Measurements from ENCODE around the gene SCAF1. TPM values are rescaled to one million over a fixed set of nuclear protein-coding genes. Genes with fewer than 3 reads are reported as not detected.

SCAF1 gene, protein sequence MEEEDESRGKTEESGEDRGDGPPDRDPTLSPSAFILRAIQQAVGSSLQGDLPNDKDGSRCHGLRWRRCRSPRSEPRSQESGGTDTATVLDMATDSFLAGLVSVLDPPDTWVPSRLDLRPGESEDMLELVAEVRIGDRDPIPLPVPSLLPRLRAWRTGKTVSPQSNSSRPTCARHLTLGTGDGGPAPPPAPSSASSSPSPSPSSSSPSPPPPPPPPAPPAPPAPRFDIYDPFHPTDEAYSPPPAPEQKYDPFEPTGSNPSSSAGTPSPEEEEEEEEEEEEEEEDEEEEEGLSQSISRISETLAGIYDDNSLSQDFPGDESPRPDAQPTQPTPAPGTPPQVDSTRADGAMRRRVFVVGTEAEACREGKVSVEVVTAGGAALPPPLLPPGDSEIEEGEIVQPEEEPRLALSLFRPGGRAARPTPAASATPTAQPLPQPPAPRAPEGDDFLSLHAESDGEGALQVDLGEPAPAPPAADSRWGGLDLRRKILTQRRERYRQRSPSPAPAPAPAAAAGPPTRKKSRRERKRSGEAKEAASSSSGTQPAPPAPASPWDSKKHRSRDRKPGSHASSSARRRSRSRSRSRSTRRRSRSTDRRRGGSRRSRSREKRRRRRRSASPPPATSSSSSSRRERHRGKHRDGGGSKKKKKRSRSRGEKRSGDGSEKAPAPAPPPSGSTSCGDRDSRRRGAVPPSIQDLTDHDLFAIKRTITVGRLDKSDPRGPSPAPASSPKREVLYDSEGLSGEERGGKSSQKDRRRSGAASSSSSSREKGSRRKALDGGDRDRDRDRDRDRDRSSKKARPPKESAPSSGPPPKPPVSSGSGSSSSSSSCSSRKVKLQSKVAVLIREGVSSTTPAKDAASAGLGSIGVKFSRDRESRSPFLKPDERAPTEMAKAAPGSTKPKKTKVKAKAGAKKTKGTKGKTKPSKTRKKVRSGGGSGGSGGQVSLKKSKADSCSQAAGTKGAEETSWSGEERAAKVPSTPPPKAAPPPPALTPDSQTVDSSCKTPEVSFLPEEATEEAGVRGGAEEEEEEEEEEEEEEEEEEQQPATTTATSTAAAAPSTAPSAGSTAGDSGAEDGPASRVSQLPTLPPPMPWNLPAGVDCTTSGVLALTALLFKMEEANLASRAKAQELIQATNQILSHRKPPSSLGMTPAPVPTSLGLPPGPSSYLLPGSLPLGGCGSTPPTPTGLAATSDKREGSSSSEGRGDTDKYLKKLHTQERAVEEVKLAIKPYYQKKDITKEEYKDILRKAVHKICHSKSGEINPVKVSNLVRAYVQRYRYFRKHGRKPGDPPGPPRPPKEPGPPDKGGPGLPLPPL
- total RNA-seq (ENCODE audit: low replicate concordance): 5.1 and 9.2 TPM in 2 replicates

DNA sequence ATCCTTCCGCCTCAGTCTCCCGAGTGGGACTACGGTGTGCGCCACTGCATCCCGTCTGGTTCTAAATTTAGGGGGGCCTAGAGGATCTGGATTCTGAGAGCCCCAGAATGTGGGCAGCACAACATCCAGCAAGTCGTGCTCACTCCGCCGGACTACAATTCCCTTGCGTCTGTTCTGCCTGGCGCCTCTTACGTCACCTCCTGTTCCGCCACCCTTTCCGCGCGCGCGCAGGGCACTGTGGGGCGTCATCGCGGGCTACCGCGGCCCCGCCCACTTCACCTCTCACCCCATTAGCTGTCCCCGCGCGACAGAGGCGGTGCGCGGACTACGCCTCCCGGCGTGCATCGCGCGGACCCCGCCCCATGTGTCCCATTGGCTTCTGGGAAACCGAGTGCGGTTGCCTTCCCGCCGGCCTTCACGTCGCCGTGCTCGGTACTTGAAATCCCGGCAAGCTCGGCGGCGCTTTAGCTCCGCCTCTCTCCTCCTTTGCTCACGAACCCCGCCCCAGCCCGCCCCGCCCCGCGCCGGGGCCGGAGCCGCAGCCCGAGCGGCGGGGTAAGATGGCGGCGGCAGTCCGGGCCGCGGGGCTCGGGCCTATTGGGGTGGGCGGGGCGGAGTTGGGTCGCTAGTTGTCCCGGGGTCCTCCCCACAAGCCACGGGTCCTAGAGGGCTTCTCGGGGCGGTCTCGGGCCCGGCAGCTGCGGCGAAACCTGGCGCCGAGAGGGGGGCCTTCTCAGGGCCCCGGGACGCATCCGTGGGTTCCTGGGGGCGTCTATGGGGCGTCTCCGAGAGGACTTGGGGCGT lies at the start of gene SCAF1:
Gene SCAF1 (plus strand): TSS at position 522 of the 804 bp plus-strand sequence. CDS start 2,818 bp downstream, outside the sequence.

GRCh38 chr19:49640113-49640898 lies 1.7 kb upstream of the SCAF1 start, which contains the start of gene RRAS:
RRAS (minus strand) TSS chr19:49640143; CDS start chr19:49640098, 45 bp downstream.

GRCh38 chr19:49665351-49666119 lies 23.5 kb downstream of the SCAF1 start, which contains the start of the genes BCL2L12 and IRF3:
BCL2L12 (plus strand) TSS chr19:49665933; CDS start chr19:49666693, 760 bp downstream.
IRF3 (minus strand) TSS chr19:49665857; CDS start chr19:49664838, 1,019 bp downstream.

DNA sequence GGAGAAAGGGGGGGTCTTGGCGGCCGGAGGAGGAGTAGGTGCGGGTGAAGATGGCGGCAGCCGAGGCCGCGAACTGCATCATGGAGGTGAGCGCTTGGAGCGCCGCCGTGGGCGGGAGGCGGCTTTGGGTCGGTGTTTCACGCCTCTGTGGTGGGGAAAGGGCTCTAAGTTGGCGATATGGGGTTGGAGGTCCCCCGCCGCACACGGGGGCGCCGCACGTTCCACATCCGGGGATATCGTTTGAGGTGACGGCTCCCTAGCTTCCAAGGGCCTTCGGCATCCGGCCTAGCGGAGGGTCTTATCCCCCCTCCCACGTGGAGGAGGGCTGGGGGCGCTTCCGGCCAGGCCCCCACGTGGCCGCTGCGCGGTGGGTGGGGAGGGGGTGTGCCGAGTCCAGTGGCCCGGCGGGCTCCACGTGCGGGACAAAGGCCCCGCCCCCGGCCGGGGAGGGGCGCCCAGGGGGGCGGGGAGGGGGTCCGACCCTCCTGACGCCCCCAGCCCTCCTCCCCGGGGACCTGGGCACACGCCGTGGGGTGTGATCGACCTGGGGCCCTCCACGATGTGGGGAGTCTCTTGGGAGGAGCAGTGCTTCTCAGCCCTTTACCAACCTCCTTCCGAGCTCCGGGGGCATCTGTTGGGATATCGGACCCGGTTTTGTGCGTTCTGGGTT lies 35.4 kb downstream of the SCAF1 start, which contains the start of gene PRMT1:
Gene PRMT1 (plus strand): TSS at position 41 of the 670 bp plus-strand sequence. CDS start 10 bp downstream, at position 51.

GRCh38 chr19:49689133-49690078 lies 47.4 kb downstream of the SCAF1 start, which contains the start of gene ADM5:
ADM5 (plus strand) TSS chr19:49689594; CDS start chr19:49689838, 244 bp downstream.

DNA sequence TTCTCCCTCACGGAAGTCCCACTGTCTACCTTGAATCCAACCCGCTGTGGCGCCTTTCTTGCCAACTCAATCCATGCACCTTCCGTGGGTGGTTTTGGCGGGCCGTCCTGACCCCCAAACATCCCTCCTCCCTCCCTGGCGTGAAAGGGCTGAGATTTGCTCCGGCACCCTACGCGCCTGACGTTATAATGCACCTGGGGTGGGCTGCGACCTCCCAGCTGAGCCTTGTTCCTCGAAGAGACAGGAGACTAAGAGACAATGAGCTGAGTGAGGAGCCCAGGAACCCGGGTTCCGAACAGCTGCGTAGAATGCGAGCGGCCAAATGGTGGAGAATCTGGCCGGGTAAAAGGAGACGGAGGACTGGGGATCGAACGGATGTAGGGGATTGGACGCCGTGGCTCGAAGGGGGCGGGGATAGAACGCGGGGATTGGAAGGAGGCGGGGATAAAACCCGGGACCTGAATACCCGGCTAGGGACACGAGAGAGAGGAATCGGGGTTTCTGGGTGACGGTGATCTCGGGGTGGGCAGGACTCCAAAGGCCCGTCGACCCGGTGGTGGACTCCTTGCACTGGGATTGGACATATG lies 48.7 kb downstream of the SCAF1 start, which contains the start of gene CPT1C:
Gene CPT1C (plus strand): TSS at position 461 of the 587 bp plus-strand sequence. CDS start 1,137 bp downstream, outside the sequence.

Other genes starting within 250 kb of the SCAF1 start
- not detected in 2 replicates for gene PTH2, start 218.8 kb upstream of the SCAF1 start, total RNA-seq (ENCODE audit: low replicate concordance)
- gene GFY, start 216.8 kb upstream of the SCAF1 start, total RNA-seq (ENCODE audit: low replicate concordance): not detected in 2 replicates
- gene SLC17A7, start 200.7 kb upstream of the SCAF1 start, total RNA-seq (ENCODE audit: low replicate concordance): 0.08 and 0.12 TPM in 2 replicates
- gene PIH1D1, start 190.4 kb upstream of the SCAF1 start, total RNA-seq (ENCODE audit: low replicate concordance): 115 and 116 TPM in 2 replicates
- 19.8 and 32.2 TPM in 2 replicates for gene ALDH16A1, start 189.0 kb upstream of the SCAF1 start, total RNA-seq (ENCODE audit: low replicate concordance)
- gene FLT3LG, start 168.0 kb upstream of the SCAF1 start, total RNA-seq (ENCODE audit: low replicate concordance): 1.9 and 3.0 TPM in 2 replicates
- gene RPL13A, start 154.6 kb upstream of the SCAF1 start, total RNA-seq (ENCODE audit: low replicate concordance): 2,421 and 3,942 TPM in 2 replicates
- gene RPS11, start 145.8 kb upstream of the SCAF1 start, total RNA-seq (ENCODE audit: low replicate concordance): 3,953 and 4,004 TPM in 2 replicates
- gene FCGRT, start 129.5 kb upstream of the SCAF1 start, total RNA-seq (ENCODE audit: low replicate concordance): 42.0 and 49.7 TPM in 2 replicates
- gene RCN3, start 114.2 kb upstream of the SCAF1 start, total RNA-seq (ENCODE audit: low replicate concordance): 288 and 330 TPM in 2 replicates
- gene NOSIP, start 61.7 kb upstream of the SCAF1 start, total RNA-seq (ENCODE audit: low replicate concordance): 95.9 and 120 TPM in 2 replicates
- gene PRRG2, start 60.9 kb upstream of the SCAF1 start, total RNA-seq (ENCODE audit: low replicate concordance): 0.12 and 0.83 TPM in 2 replicates
- gene PRR12, start 51.0 kb upstream of the SCAF1 start, total RNA-seq (ENCODE audit: low replicate concordance): 1.1 and 1.2 TPM in 2 replicates
- 53.2 and 59.3 TPM in 2 replicates for gene RRAS, start 2.1 kb upstream of the SCAF1 start, total RNA-seq (ENCODE audit: low replicate concordance)
- gene IRF3, start 23.6 kb downstream of the SCAF1 start, total RNA-seq (ENCODE audit: low replicate concordance): 48.9 and 55.8 TPM in 2 replicates
- 2.2 and 3.0 TPM in 2 replicates for gene BCL2L12, start 23.7 kb downstream of the SCAF1 start, total RNA-seq (ENCODE audit: low replicate concordance)
- gene PRMT1, start 35.1 kb downstream of the SCAF1 start, total RNA-seq (ENCODE audit: low replicate concordance): 531 and 544 TPM in 2 replicates
- 0.15 and 0.59 TPM in 2 replicates for gene ADM5, start 47.4 kb downstream of the SCAF1 start, total RNA-seq (ENCODE audit: low replicate concordance)
- 11.7 and 21.6 TPM in 2 replicates for gene CPT1C, start 48.9 kb downstream of the SCAF1 start, total RNA-seq (ENCODE audit: low replicate concordance)
- gene TSKS, start 121.1 kb downstream of the SCAF1 start, total RNA-seq (ENCODE audit: low replicate concordance): 0.08 and 3.3 TPM in 2 replicates
- gene AP2A1, start 124.8 kb downstream of the SCAF1 start, total RNA-seq (ENCODE audit: low replicate concordance): 82.6 and 113 TPM in 2 replicates
- 19.3 and 21.6 TPM in 2 replicates for gene FUZ, start 171.1 kb downstream of the SCAF1 start, total RNA-seq (ENCODE audit: low replicate concordance)
- 13.0 and 14.7 TPM in 2 replicates for gene MED25, start 176.1 kb downstream of the SCAF1 start, total RNA-seq (ENCODE audit: low replicate concordance)
- 64.5 and 72.9 TPM in 2 replicates for gene PTOV1, start 208.9 kb downstream of the SCAF1 start, total RNA-seq (ENCODE audit: low replicate concordance)
- 25.7 and 40.7 TPM in 2 replicates for gene PNKP, start 225.4 kb downstream of the SCAF1 start, total RNA-seq (ENCODE audit: low replicate concordance)
- 7.1 and 9.8 TPM in 2 replicates for gene AKT1S1, start 235.1 kb downstream of the SCAF1 start, total RNA-seq (ENCODE audit: low replicate concordance)
- 5.6 and 7.0 TPM in 2 replicates for gene TBC1D17, start 235.5 kb downstream of the SCAF1 start, total RNA-seq (ENCODE audit: low replicate concordance)

All from smooth muscle cell of the coronary artery (primary cell).